NCI-H446 (cell line): ENCODE data around the gene PXK.
A peak's percentile ranks its signal among the peaks of the same experiment; 100 is the strongest.
"Not testable (repeated sequence)": the region's sequence is repeated elsewhere in the genome, so short reads cannot be mapped to it uniquely, and the experiment has no call there.

Experiments
- DNase-seq, 2 experiments: peaks; one replicate each; lab custom pipeline; 2025; lab: John Stamatoyannopoulos, UW

The PXK gene

GRCh38 chr3:58332575-58333188 lies at the start of gene PXK:
Gene PXK, plus strand, starts transcription at chr3:58332892. Its CDS starts 97 bp downstream, at chr3:58332989.
- DNase-seq, result peak in 1 of 2 experiments; percentile 18

- DNase-seq, result no peak
These were observed 47.4 kb upstream of the PXK start for GRCh38 chr3:58285334-58285733.

GRCh38 chr3:58287354-58287753 lies 45.3 kb upstream of the PXK start:
- no peak for DNase-seq

- DNase-seq, result peak in 1 of 2 experiments; percentile 33
These were observed 44.5 kb upstream of the PXK start for GRCh38 chr3:58288011-58288728.

- not testable (repeated sequence) for DNase-seq
These were observed 43.6 kb upstream of the PXK start for GRCh38 chr3:58288964-58289613.

GRCh38 chr3:58290446-58290845 lies 42.2 kb upstream of the PXK start:
- DNase-seq, result not testable (repeated sequence)

- DNase-seq, result no peak
These were observed 40.9 kb upstream of the PXK start for GRCh38 chr3:58291671-58292338.

- no peak for DNase-seq
These were observed 39.8 kb upstream of the PXK start for GRCh38 chr3:58292866-58293265.

- DNase-seq, result peak in 1 of 2 experiments; percentile 39
These were observed 39.2 kb upstream of the PXK start for GRCh38 chr3:58293516-58293915.

- no peak for DNase-seq
These were observed 36.4 kb upstream of the PXK start for GRCh38 chr3:58296269-58296668.

GRCh38 chr3:58296843-58297242 lies 35.8 kb upstream of the PXK start:
- DNase-seq, result no peak

- DNase-seq, result no peak
These were observed 34.5 kb upstream of the PXK start for GRCh38 chr3:58298190-58298589.

- no peak for DNase-seq
These were observed 33.6 kb upstream of the PXK start for GRCh38 chr3:58299075-58299474.

GRCh38 chr3:58299839-58300516 lies 32.7 kb upstream of the PXK start:
- peak in 1 of 2 experiments; percentile 1 for DNase-seq

GRCh38 chr3:58305882-58306711 lies 26.6 kb upstream of the PXK start, which contains the start of the genes HTD2 and RPP14:
Gene HTD2, plus strand, starts transcription at chr3:58306520. Its CDS starts 11,094 bp downstream, at chr3:58317614.
Gene RPP14, plus strand, starts transcription at chr3:58306245. Its CDS starts 4,085 bp downstream, at chr3:58310330.
- peak; percentile 22 to 80 for DNase-seq

- peak in 1 of 2 experiments; percentile 1 for DNase-seq
These were observed 25.0 kb upstream of the PXK start for GRCh38 chr3:58307639-58308215.

- no peak for DNase-seq
These were observed 24.0 kb upstream of the PXK start for GRCh38 chr3:58308728-58309127.

- no peak for DNase-seq
These were observed 14.9 kb upstream of the PXK start for GRCh38 chr3:58317811-58318210.

GRCh38 chr3:58321791-58322190 lies 10.9 kb upstream of the PXK start:
- DNase-seq, result no peak

GRCh38 chr3:58322793-58323192 lies 9.9 kb upstream of the PXK start:
- DNase-seq, result no peak
